NK-92 (cell line): Measurements from ENCODE around the gene BAZ2B.
"Not testable (repeated sequence)": the region's sequence is repeated elsewhere in the genome, so short reads cannot be mapped to it uniquely, and the experiment has no call there.

Experiments used
- DNase-seq: peaks from one replicate; lab custom pipeline; 2025; ENCODE audit not compliant: unreplicated experiment; lab: John Stamatoyannopoulos, UW

The BAZ2B gene

GRCh38 chr2:159616286-159616701 is at the start of gene BAZ2B:
BAZ2B (minus strand) TSS chr2:159616548; CDS start chr2:159478719, 137,829 bp downstream.
- no peak for DNase-seq

GRCh38 chr2:159661286-159661685 is 44.9 kb upstream of the BAZ2B start:
- no peak for DNase-seq

- DNase-seq, result no peak
Observed at GRCh38 chr2:159658881-159659873, 42.8 kb upstream of the BAZ2B start.

- no peak for DNase-seq
Observed at GRCh38 chr2:159653962-159654361, 37.6 kb upstream of the BAZ2B start.

GRCh38 chr2:159651884-159652283 is 35.5 kb upstream of the BAZ2B start:
- no peak for DNase-seq

GRCh38 chr2:159650574-159650973 is 34.2 kb upstream of the BAZ2B start:
- DNase-seq, result no peak

- no peak for DNase-seq
Observed at GRCh38 chr2:159648643-159649042, 32.3 kb upstream of the BAZ2B start.

GRCh38 chr2:159647667-159648066 is 31.3 kb upstream of the BAZ2B start:
- no peak for DNase-seq

GRCh38 chr2:159640176-159640575 is 23.8 kb upstream of the BAZ2B start:
- DNase-seq, result no peak

GRCh38 chr2:159639712-159640111 is 23.4 kb upstream of the BAZ2B start:
- no peak for DNase-seq

- no peak for DNase-seq
Observed at GRCh38 chr2:159639071-159639470, 22.7 kb upstream of the BAZ2B start.

GRCh38 chr2:159637988-159638501 is 21.7 kb upstream of the BAZ2B start:
- no peak for DNase-seq

GRCh38 chr2:159637240-159637639 is 20.9 kb upstream of the BAZ2B start:
- no peak for DNase-seq

GRCh38 chr2:159635006-159635789 is 18.9 kb upstream of the BAZ2B start:
- DNase-seq, result no peak

- DNase-seq, result no peak
Observed at GRCh38 chr2:159633219-159633618, 16.9 kb upstream of the BAZ2B start.

- DNase-seq, result not testable (repeated sequence)
Observed at GRCh38 chr2:159625628-159626027, 9.3 kb upstream of the BAZ2B start.

GRCh38 chr2:159623436-159623835 is 7.1 kb upstream of the BAZ2B start:
- no peak for DNase-seq

- no peak for DNase-seq
Observed at GRCh38 chr2:159622966-159623365, 6.6 kb upstream of the BAZ2B start.

- DNase-seq, result no peak
Observed at GRCh38 chr2:159620796-159621195, 4.4 kb upstream of the BAZ2B start.

GRCh38 chr2:159617646-159618045 is 1.3 kb upstream of the BAZ2B start:
- DNase-seq, result no peak

GRCh38 chr2:159617100-159617499 is 752 bp upstream of the BAZ2B start:
- DNase-seq, result no peak
